Measurements from ENCODE around the gene KCTD14. TPM values are rescaled to one million over a fixed set of nuclear protein-coding genes. Genes with fewer than 3 reads are reported as not detected.

KCTD14 gene
- total and polyA plus RNA-seq, 2 experiments from 2014 or later = 6.0 to 8.1 TPM

GRCh38 chr11:78036313-78036712 lies 13.2 kb upstream of the KCTD14 start:
- DNase-seq (ENCODE audit: low spot score) = no peak
- Histone ChIP-seq H3K4me1 (ENCODE audit: insufficient read depth) (peaks cover 17% of the 10 kb centered on the region), H3K4me2 (no peak overlapping the region), H3K9me3 (ENCODE audit: low read depth) (no peaks in the 10 kb centered on the region), H3K27ac (no peak overlapping the region), H3K36me3 (replicated peaks; ENCODE audit: insufficient read depth, low read depth) (no peaks in the 10 kb centered on the region), H3K4me3 (no peak overlapping the region), H3K9me2 (replicated peaks; ENCODE audit: insufficient read depth) (no peaks in the 10 kb centered on the region), H2AFZ (no peak overlapping the region), H4K20me1 (ENCODE audit: insufficient read depth, poor library complexity, severe bottlenecking) (no peaks in the 10 kb centered on the region), H3K79me2 (no peaks in the 10 kb centered on the region), H3K27me3 (no peaks in the 10 kb centered on the region)
- WGBS (ENCODE audit: low lambda C conversion rate, missing lambda C conversion rate) = 95% methylated on average over 3 of the region's 3 CpGs
- no peak for TF ChIP-seq EZH2phosphoT487 (IDR thresholded peaks at IDR 0.05; ENCODE audit: low read depth, severe bottlenecking, unreplicated experiment)
- TF ChIP-seq CTCF (IDR thresholded peaks at IDR 0.05; ENCODE audit: poor library complexity) = no peak
- no peak for TF ChIP-seq EZH2 (IDR thresholded peaks at IDR 0.05; ENCODE audit: borderline replicate concordance)

GRCh38 chr11:78034623-78035022 lies 11.5 kb upstream of the KCTD14 start:
- H3K4me2 ChIP-seq = no peak overlapping the region
- peaks cover 8% of the 10 kb centered on the region for H3K4me1 ChIP-seq (ENCODE audit: insufficient read depth)
- H3K9me2 ChIP-seq (replicated peaks; ENCODE audit: insufficient read depth) = no peaks in the 10 kb centered on the region
- H3K27ac ChIP-seq = no peak overlapping the region
- no peaks in the 10 kb centered on the region for H3K9me3 ChIP-seq (ENCODE audit: low read depth)
- H3K4me3 ChIP-seq = no peak overlapping the region
- no peaks in the 10 kb centered on the region for H4K20me1 ChIP-seq (ENCODE audit: insufficient read depth, poor library complexity, severe bottlenecking)
- TF ChIP-seq EZH2 (IDR thresholded peaks at IDR 0.05; ENCODE audit: borderline replicate concordance) = no peak
- no peak for TF ChIP-seq CTCF (IDR thresholded peaks at IDR 0.05; ENCODE audit: poor library complexity)
- no peak for TF ChIP-seq EZH2phosphoT487 (IDR thresholded peaks at IDR 0.05; ENCODE audit: low read depth, severe bottlenecking, unreplicated experiment)
- no peak overlapping the region for H2AFZ ChIP-seq
- WGBS (ENCODE audit: low lambda C conversion rate, missing lambda C conversion rate) = 80% methylated on average over 10 of the region's 10 CpGs
- no peaks in the 10 kb centered on the region for H3K27me3 ChIP-seq
- H3K79me2 ChIP-seq = no peaks in the 10 kb centered on the region
- no peak for DNase-seq (ENCODE audit: low spot score)
- no peaks in the 10 kb centered on the region for H3K36me3 ChIP-seq (replicated peaks; ENCODE audit: insufficient read depth, low read depth)

- Histone ChIP-seq H3K4me2 (no peak overlapping the region), H4K20me1 (ENCODE audit: insufficient read depth, poor library complexity, severe bottlenecking) (no peaks in the 10 kb centered on the region), H3K4me1 (ENCODE audit: insufficient read depth) (peaks cover 8% of the 10 kb centered on the region), H3K36me3 (replicated peaks; ENCODE audit: insufficient read depth, low read depth) (no peaks in the 10 kb centered on the region), H3K4me3 (no peak overlapping the region), H3K27ac (no peak overlapping the region), H3K9me2 (replicated peaks; ENCODE audit: insufficient read depth) (no peaks in the 10 kb centered on the region), H3K27me3 (no peaks in the 10 kb centered on the region), H2AFZ (no peak overlapping the region), H3K9me3 (ENCODE audit: low read depth) (no peaks in the 10 kb centered on the region), H3K79me2 (no peaks in the 10 kb centered on the region)
- TF ChIP-seq EZH2phosphoT487 (IDR thresholded peaks at IDR 0.05; ENCODE audit: low read depth, severe bottlenecking, unreplicated experiment) (no peak), CTCF (IDR thresholded peaks at IDR 0.05; ENCODE audit: poor library complexity) (no peak), EZH2 (IDR thresholded peaks at IDR 0.05; ENCODE audit: borderline replicate concordance) (no peak)
- WGBS (ENCODE audit: low lambda C conversion rate, missing lambda C conversion rate) = 62% methylated on average over 4 of the region's 4 CpGs
- DNase-seq (ENCODE audit: low spot score) = no peak
Observed at GRCh38 chr11:78033040-78033439, 10.0 kb upstream of the KCTD14 start.

- Histone ChIP-seq H3K9me2 (replicated peaks; ENCODE audit: insufficient read depth) (no peaks in the 10 kb centered on the region), H3K4me1 (ENCODE audit: insufficient read depth) (peaks cover 8% of the 10 kb centered on the region), H3K27ac (peak overlapping the region; percentile 85), H4K20me1 (ENCODE audit: insufficient read depth, poor library complexity, severe bottlenecking) (no peaks in the 10 kb centered on the region), H3K36me3 (replicated peaks; ENCODE audit: insufficient read depth, low read depth) (no peaks in the 10 kb centered on the region), H3K9me3 (ENCODE audit: low read depth) (no peaks in the 10 kb centered on the region), H3K27me3 (no peaks in the 10 kb centered on the region), H2AFZ (no peak overlapping the region), H3K4me3 (no peak overlapping the region), H3K4me2 (no peak overlapping the region), H3K79me2 (no peaks in the 10 kb centered on the region)
- no peak for TF ChIP-seq EZH2 (IDR thresholded peaks at IDR 0.05; ENCODE audit: borderline replicate concordance)
- no peak for TF ChIP-seq CTCF (IDR thresholded peaks at IDR 0.05; ENCODE audit: poor library complexity)
- TF ChIP-seq EZH2phosphoT487 (IDR thresholded peaks at IDR 0.05; ENCODE audit: low read depth, severe bottlenecking, unreplicated experiment) = no peak
- DNase-seq (ENCODE audit: low spot score) = peak; percentile 59
Observed at GRCh38 chr11:78032090-78032489, 9.0 kb upstream of the KCTD14 start.
